ENCODE results near the gene MAGEA9. TPM values are rescaled to one million over a fixed set of nuclear protein-coding genes. Genes with fewer than 3 reads are reported as not detected.
A peak's percentile ranks its signal among the peaks of the same experiment; 100 is the strongest.
"Not testable (repeated sequence)": the region's sequence is repeated elsewhere in the genome, so short reads cannot be mapped to it uniquely, and the experiment has no call there.

MAGEA9 gene
- total RNA-seq, 1 donor from 2014 or later = not detected

- DNase-seq (ENCODE audit: low read depth in 2 of 2) = no peak
Measured at GRCh38 chrX:149807747-149808458, 26.2 kb downstream of the MAGEA9 start.

GRCh38 chrX:149818652-149819051, 36.9 kb downstream of the MAGEA9 start:
- DNase-seq (ENCODE audit: low read depth in 2 of 2) = no peak

GRCh38 chrX:149819371-149819770, 37.6 kb downstream of the MAGEA9 start:
- no peak for DNase-seq (ENCODE audit: low read depth in 2 of 2)

GRCh38 chrX:149825424-149825823, 43.7 kb downstream of the MAGEA9 start:
- peak; percentile 7 to 38 for DNase-seq (ENCODE audit: low read depth in 2 of 2)

- no peak for DNase-seq (ENCODE audit: low read depth in 2 of 2)
Measured at GRCh38 chrX:149827254-149827653, 45.5 kb downstream of the MAGEA9 start.

- DNase-seq (ENCODE audit: low read depth in 2 of 2) = no peak
Measured at GRCh38 chrX:149829751-149830191, 48.0 kb downstream of the MAGEA9 start.

- no peak for DNase-seq (ENCODE audit: low read depth in 2 of 2)
Measured at GRCh38 chrX:149830192-149830873, 48.6 kb downstream of the MAGEA9 start.

- no peak for DNase-seq (ENCODE audit: low read depth in 2 of 2)
Measured at GRCh38 chrX:149831473-149831872, 49.7 kb downstream of the MAGEA9 start.

- DNase-seq (ENCODE audit: low read depth in 2 of 2) = not testable (repeated sequence)
Measured at GRCh38 chrX:149836728-149837127, 55.0 kb downstream of the MAGEA9 start.

GRCh38 chrX:149837167-149837566, 55.4 kb downstream of the MAGEA9 start:
- no peak for DNase-seq (ENCODE audit: low read depth in 2 of 2)

Other genes with a start within 250 kb of the MAGEA9 start
- gene EOLA1, start 240.9 kb upstream of the MAGEA9 start, total RNA-seq = 10.0 and 13.3 TPM in 2 replicates
- not detected in 2 replicates for gene HSFX3, start 232.0 kb upstream of the MAGEA9 start, total RNA-seq
- gene MAGEA9B, start 194.5 kb upstream of the MAGEA9 start, total RNA-seq = not detected in 2 replicates
- 0.22 and 0.40 TPM in 2 replicates for gene HSFX2, start 186.6 kb upstream of the MAGEA9 start, total RNA-seq
- gene TMEM185A, start 150.1 kb upstream of the MAGEA9 start, total RNA-seq = 12.7 and 16.8 TPM in 2 replicates
- under 0.01 TPM in 1 of 2 replicates, not detected in the other for gene MAGEA11, start 69.9 kb upstream of the MAGEA9 start, total RNA-seq
- gene HSFX1, start 7.9 kb upstream of the MAGEA9 start, total RNA-seq = 0.20 and 0.22 TPM in 2 replicates
- gene MAGEA8, start 99.3 kb downstream of the MAGEA9 start, total RNA-seq = not detected in 2 replicates
- not detected in 2 replicates for gene HSFX4, start 147.6 kb downstream of the MAGEA9 start, total RNA-seq
- gene EOLA2, start 156.6 kb downstream of the MAGEA9 start, total RNA-seq = 15.0 and 18.3 TPM in 2 replicates